HepG2 (cell line): ENCODE results near the gene TFDP2. TPM values are rescaled to one million over a fixed set of nuclear protein-coding genes. Genes with fewer than 3 reads are reported as not detected.

Experiments
- ATM ChIP-seq: fragments of 450-650 bp; IDR thresholded peaks from 2 replicates; pipeline ENCODE4 v1.7.1; 2017; ENCODE audit warnings: mild to moderate bottlenecking, borderline replicate concordance
- BRCA1 ChIP-seq: sonication (generic); formaldehyde crosslinking; IDR thresholded peaks from 2 replicates; pipeline ENCODE4 v1.4.0; 2020; ENCODE audit warnings: missing genetic modification reagents
- FOXA3 ChIP-seq: IDR thresholded peaks from 2 replicates; pipeline ENCODE4 v1.6.1; 2016; ENCODE audit warnings: missing genetic modification reagents, missing compliant biosample characterization
- FOXP4 ChIP-seq: sonication (generic); formaldehyde crosslinking; IDR thresholded peaks from 2 replicates; pipeline ENCODE4 v1.4.0; 2020; ENCODE audit warnings: missing genetic modification reagents
- GATAD1 ChIP-seq: IDR thresholded peaks from 2 replicates; pipeline ENCODE4 v1.6.1; 2016; ENCODE audit warnings: missing genetic modification reagents, missing compliant biosample characterization
- GZF1 ChIP-seq: sonication (generic); formaldehyde crosslinking; IDR thresholded peaks from 2 replicates; pipeline ENCODE4 v1.5.1; 2020; ENCODE audit warnings: mild to moderate bottlenecking, missing genetic modification reagents
- MEIS1 ChIP-seq: sonication (generic); formaldehyde crosslinking; IDR thresholded peaks from 2 replicates; pipeline ENCODE4 v1.9.0; 2021; ENCODE audit warnings: mild to moderate bottlenecking, missing genetic modification reagents, moderate library complexity, borderline replicate concordance
- MTF2 ChIP-seq: sonication (generic); formaldehyde crosslinking; IDR thresholded peaks from 2 replicates; pipeline ENCODE4 v1.5.0; 2020; ENCODE audit warnings: missing genetic modification reagents, borderline replicate concordance
- MXD1 ChIP-seq: sonication (generic); formaldehyde crosslinking; IDR thresholded peaks from 2 replicates; pipeline ENCODE4 v1.4.0; 2020; ENCODE audit warnings: mild to moderate bottlenecking, missing genetic modification reagents
- NFE2 ChIP-seq: sonication (generic); formaldehyde crosslinking; IDR thresholded peaks from 2 replicates; pipeline ENCODE4 v1.4.0; 2020; ENCODE audit warnings: missing genetic modification reagents
- PRPF4 ChIP-seq: fragments of 200-400 bp; formaldehyde crosslinking; IDR thresholded peaks from 2 replicates; pipeline ENCODE4 v1.6.1; 2016; ENCODE audit warnings: low read length, low read depth; ENCODE audit not compliant: poor library complexity, severe bottlenecking
- RFX1 ChIP-seq: fragments of 450-650 bp; IDR thresholded peaks from 2 replicates; pipeline ENCODE4 v1.6.1; 2017
- RFX5 ChIP-seq: IDR thresholded peaks from 2 replicates; pipeline ENCODE4 v1.6.1; 2011; ENCODE audit warnings: low read depth, low read length, improper control_type of control experiment
- RFXAP ChIP-seq: sonication (generic); formaldehyde crosslinking; IDR thresholded peaks from 2 replicates; pipeline ENCODE4 v1.4.0; 2020; ENCODE audit warnings: missing genetic modification reagents, borderline replicate concordance
- SNAPC2 ChIP-seq: sonication (generic); formaldehyde crosslinking; IDR thresholded peaks from 2 replicates; pipeline ENCODE4 v1.8.1; 2022; ENCODE audit warnings: mild to moderate bottlenecking, missing genetic modification reagents
- UBTF ChIP-seq: sonication (generic); formaldehyde crosslinking; IDR thresholded peaks from 2 replicates; pipeline ENCODE4 v1.4.0; 2020; ENCODE audit warnings: mild to moderate bottlenecking, missing genetic modification reagents
- ZBTB26 ChIP-seq: IDR thresholded peaks from 2 replicates; pipeline ENCODE4 v1.6.1; 2016; ENCODE audit warnings: missing compliant biosample characterization, missing genetic modification reagents, borderline replicate concordance
- ZNF280B ChIP-seq: sonication (generic); formaldehyde crosslinking; IDR thresholded peaks from 2 replicates; pipeline ENCODE4 v1.5.0; 2020; ENCODE audit warnings: missing genetic modification reagents, mild to moderate bottlenecking, borderline replicate concordance
- ZNF354B ChIP-seq: sonication (generic); formaldehyde crosslinking; IDR thresholded peaks from 2 replicates; pipeline ENCODE4 v1.8.0; 2022; ENCODE audit warnings: mild to moderate bottlenecking, missing genetic modification reagents
- ZNF546 ChIP-seq: sonication (generic); formaldehyde crosslinking; conservative IDR thresholded peaks from 2 replicates; pipeline ENCODE4 v1.8.1; 2023; ENCODE audit warnings: mild to moderate bottlenecking, missing genetic modification reagents
- ZNF644 ChIP-seq: IDR thresholded peaks from 2 replicates; pipeline ENCODE4 v1.6.1; 2016; ENCODE audit warnings: low read depth
- ZNF737 ChIP-seq: sonication (generic); formaldehyde crosslinking; IDR thresholded peaks from 2 replicates; pipeline ENCODE4 v1.5.0; 2020; ENCODE audit warnings: missing genetic modification reagents, mild to moderate bottlenecking, borderline replicate concordance
- ZNF883 ChIP-seq: sonication (generic); formaldehyde crosslinking; IDR thresholded peaks from 2 replicates; pipeline ENCODE4 v1.5.1; 2020; ENCODE audit warnings: mild to moderate bottlenecking, missing genetic modification reagents; ENCODE audit errors: not compliant biosample characterization
- polyA plus RNA-seq, 8 experiments: library from polyadenylated mRNA; depleted of rRNA in 3 of 8; stranded (reverse) in 7 of 8; unstranded in 1 of 8; fragments of >200 nt; fragmentation: Illumina TruSeq in 4 of 8; extraction: Trizol in 4 of 8; gene quantifications; 2 replicates each; pipeline versions ENCODE4 v1.2.1 to v1.2.3, GENCODE V29; 2011 to 2016; ENCODE audit warnings: low read depth in 4 of 8, missing spikeins in 1 of 8, mixed read lengths in 1 of 8; ENCODE audit not compliant: insufficient read depth in 1 of 8
- total RNA-seq, 5 experiments: library from RNA; depleted of rRNA; stranded (reverse); fragments of >200 nt; fragmentation: Illumina TruSeq; extraction: Trizol; gene quantifications; 2 replicates each; pipeline ENCODE4 v1.2.3, GENCODE V29; 2016; ENCODE audit warnings: low read depth in 1 of 5

TFDP2 gene
- total and polyA plus RNA-seq, 2 of the 13 experiments (the other 11 are each of a cell fraction or from before 2014, with no cell fraction given), result 17.9 to 37.4 TPM

- TF ChIP-seq PRPF4 (no peak), RFX5 (peak; percentile 88), GZF1 (no peak), RFX1 (no peak), ATM (no peak), ZNF546 (CRISPR knock-in tag) (no peak), MXD1 (CRISPR knock-in tag) (no peak), ZBTB26 (CRISPR knock-in tag) (no peak), MEIS1 (CRISPR knock-in tag) (peak; percentile 58), FOXP4 (peak; percentile 26; the same call in 1 of the 2 replicates), ZNF644 (CRISPR knock-in tag) (no peak), RFXAP (CRISPR knock-in tag) (peak; percentile 98), NFE2 (CRISPR knock-in tag) (no peak), SNAPC2 (CRISPR knock-in tag) (no peak), ZNF280B (no peak; the same call in 1 of the 2 replicates), MTF2 (no peak), UBTF (CRISPR knock-in tag) (peak; percentile 96), ZNF354B (CRISPR knock-in tag) (no peak), BRCA1 (CRISPR knock-in tag) (no peak), ZNF737 (CRISPR knock-in tag) (no peak), FOXA3 (CRISPR knock-in tag) (peak; percentile 81), ZNF883 (CRISPR knock-in tag) (peak; percentile 91), GATAD1 (peak; percentile 59; the same call in 1 of the 2 replicates)
These were observed at the start of gene TFDP2 (continued) for GRCh38 chr3:142148792-142149672.
